Panc1 (cell line): ENCODE measurements around the gene FBXO47. TPM values are rescaled to one million over a fixed set of nuclear protein-coding genes. Genes with fewer than 3 reads are reported as not detected.
"Not testable (repeated sequence)": the region's sequence is repeated elsewhere in the genome, so short reads cannot be mapped to it uniquely, and the experiment has no call there.

Experiments used
- ATAC-seq: fragments of 200-7000 bp; cut with Tn5 transposase; 2 replicates; pipeline ENCODE4 v1.9.1; 2020; ENCODE audit warnings: mild to moderate bottlenecking, moderate library complexity
- BruUV-seq: library from RNA; stranded (reverse); fragments of 400-500 nt; replicated peaks from 2 replicates; lab custom pipeline; 2021; lab: Mats Ljungman, UMichigan
- CTCF ChIA-PET: fragments of 300-600 bp; sonication (Branson Sonifier 250); formaldehyde crosslinking; loops from one replicate; lab custom pipeline; 2022; ENCODE audit warnings: antibody characterized with exemption; lab: Charles Lee
- POLR2A ChIA-PET: fragments of 300-600 bp; sonication (Branson Sonifier 250); formaldehyde crosslinking; loops from one replicate; lab custom pipeline; 2022; ENCODE audit warnings: antibody characterized with exemption; lab: Charles Lee
- DNase-seq: peaks from one replicate; pipeline ENCODE4 v3.0.0-alpha.2; 2010; ENCODE audit warnings: low read depth, low spot score
- H3K27ac ChIP-seq: 2 replicates; pipeline ENCODE4 v1.5.1; 2011; ENCODE audit warnings: mild to moderate bottlenecking, low read length, inconsistent platforms
- H3K27me3 ChIP-seq: fragments of 200-500 bp; sonication (Bioruptor generic); 2 replicates; pipeline ENCODE4 v1.6.0; 2014; ENCODE audit warnings: low read length, inconsistent platforms; ENCODE audit not compliant: control insufficient read depth, insufficient read depth
- H3K36me3 ChIP-seq: fragments of 200-500 bp; sonication (Bioruptor generic); 2 replicates; pipeline ENCODE4 v1.5.1; 2014; ENCODE audit warnings: inconsistent platforms, mild to moderate bottlenecking, low read length, moderate library complexity; ENCODE audit not compliant: control insufficient read depth, insufficient read depth
- H3K4me1 ChIP-seq: 2 replicates; pipeline ENCODE4 v1.5.1; 2011; ENCODE audit warnings: inconsistent platforms, mild to moderate bottlenecking, low read length, moderate library complexity; ENCODE audit not compliant: control insufficient read depth, insufficient read depth
- H3K4me3 ChIP-seq, 2 experiments: 2 replicates each; pipeline ENCODE4 v1.5.1; 2011 to 2012; ENCODE audit warnings: low read depth in 2 of 2, low read length in 2 of 2, mild to moderate bottlenecking in 2 of 2, inconsistent platforms in 1 of 2, moderate library complexity in 1 of 2
- H3K9me3 ChIP-seq: fragments of 200-500 bp; sonication (Bioruptor generic); 2 replicates; pipeline ENCODE4 v1.5.1; 2014; ENCODE audit warnings: low read depth, mild to moderate bottlenecking, inconsistent platforms, low read length, moderate library complexity; ENCODE audit not compliant: control insufficient read depth, insufficient read depth
- CTCF ChIP-seq: fragments of 450-650 bp; IDR thresholded peaks from 2 replicates; pipeline ENCODE4 v1.5.1; 2017; ENCODE audit warnings: mild to moderate bottlenecking
- POLR2AphosphoS5 ChIP-seq: IDR thresholded peaks from 2 replicates; pipeline ENCODE4 v1.6.1; 2012; ENCODE audit warnings: mild to moderate bottlenecking, low read depth, low read length, moderate library complexity
- REST ChIP-seq, 2 experiments: IDR thresholded peaks; 2 replicates each; pipeline ENCODE4 v1.6.1; 2011 to 2012; ENCODE audit warnings: low read depth in 2 of 2, control low read depth in 1 of 2, low read length in 1 of 2, mild to moderate bottlenecking in 1 of 2, moderate library complexity in 1 of 2; ENCODE audit not compliant: insufficient read depth in 1 of 2
- SIN3A ChIP-seq: IDR thresholded peaks from 2 replicates; pipeline ENCODE4 v1.6.1; 2012; ENCODE audit warnings: low read depth, mild to moderate bottlenecking, low read length, moderate library complexity, borderline replicate concordance; ENCODE audit not compliant: insufficient read depth
- TCF7L2 ChIP-seq: IDR thresholded peaks from 2 replicates; pipeline ENCODE4 v1.6.1; 2011; ENCODE audit warnings: mild to moderate bottlenecking, low read depth, low read length, inconsistent platforms
- in situ Hi-C: cut with HindIII; loops from 2 replicates; pipeline ENCODE4 v1.10.0; 2016; ENCODE audit warnings: low sequenced_read_pairs, low pct_unique_long_range_greater_than_20kb
- intact Hi-C: fragments of 100-400 bp; cut with micrococcal nuclease; formaldehyde crosslinking; loops from one replicate; pipeline ENCODE4 v1.10.0; 2022; ENCODE audit not compliant: unreplicated experiment
- total RNA-seq: library from RNA; stranded (reverse); gene quantifications from one replicate; pipeline ENCODE4 v1.2.1, GENCODE V29; 2021; ENCODE audit not compliant: unreplicated experiment

Gene FBXO47
- total RNA-seq, 1 experiment from 2014 or later, result not detected

DNA sequence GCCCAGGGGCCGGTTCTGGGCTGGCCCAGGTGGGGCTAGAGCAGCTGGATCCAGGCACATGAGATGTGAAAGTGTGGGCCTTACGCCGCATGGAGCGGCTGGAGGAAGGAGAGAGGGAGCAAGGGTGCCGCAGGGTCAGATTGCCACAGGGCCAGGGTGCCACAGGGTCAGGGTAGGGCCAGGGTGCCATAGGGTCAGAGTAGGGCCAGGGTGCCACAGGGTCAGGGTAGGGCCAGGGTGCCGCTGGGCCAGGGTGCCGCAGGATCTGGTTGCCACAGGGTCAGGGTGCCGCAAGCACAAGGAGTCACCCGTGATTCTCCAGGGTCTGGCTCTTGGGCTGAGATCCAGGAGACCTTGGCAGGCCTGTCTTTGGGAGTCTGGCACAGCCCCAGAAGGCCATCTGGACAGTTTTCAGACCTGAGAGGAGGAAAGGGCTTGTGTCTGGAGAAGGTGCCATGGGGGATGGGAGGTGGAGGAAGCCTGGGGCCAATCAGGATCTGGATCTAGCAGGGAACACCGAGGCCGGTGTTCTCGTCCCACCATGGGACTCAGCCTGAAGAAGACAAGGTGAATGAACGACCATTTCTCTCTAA, 54.9 kb downstream of the FBXO47 start:
- Histone ChIP-seq H3K4me3 (no peak overlapping the region), H3K36me3 (no peaks in the 10 kb centered on the region), H3K9me3 (no peaks in the 10 kb centered on the region), H3K27me3 (no peaks in the 10 kb centered on the region), H3K4me1 (no peaks in the 10 kb centered on the region), H3K27ac (no peak overlapping the region)
- intact Hi-C loops, result no loop called here
- DNase-seq, result no peak
- ChIA-PET POLR2A (no interaction called here), CTCF (interaction anchor here (0.6 kb wide), 1 partner anchor 258 kb away, joined by 4 read pairs; no protein-coding TSS in a partner anchor)
- BruUV-seq, result no TSS peak
- 0 out of 2 replicates have a peak, but pooled peaks have one; percentile 20 for ATAC-seq
- no peak for TF ChIP-seq REST (IDR thresholded peaks at IDR 0.05; ENCODE audit: insufficient read depth in 1 of 2, low read depth in 2 of 2, low read length in 1 of 2)
- in situ Hi-C loops, result no loop called here

DNA sequence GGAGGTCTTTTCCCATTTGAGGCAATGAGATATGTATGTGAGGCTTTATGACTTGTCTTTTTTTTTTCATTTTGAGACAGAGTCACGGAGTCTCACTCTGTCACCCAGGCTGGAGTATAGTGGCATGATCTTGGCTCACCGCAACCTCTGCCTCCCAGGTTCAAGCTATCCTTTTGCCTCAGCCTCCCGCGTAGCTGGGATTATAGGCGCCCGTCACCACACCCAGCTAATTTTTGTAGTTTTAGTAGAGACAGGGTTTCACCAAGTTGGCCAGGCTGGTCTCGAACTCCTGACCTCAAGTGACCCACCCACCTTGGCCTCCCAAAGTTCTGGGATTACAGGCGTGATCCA, 55.5 kb downstream of the FBXO47 start:
- H3K4me1 ChIP-seq, H3K4me3 ChIP-seq, ATAC-seq, POLR2A ChIA-PET, intact Hi-C loops, H3K36me3 ChIP-seq, H3K27me3 ChIP-seq, CTCF ChIA-PET, H3K27ac ChIP-seq, BruUV-seq, DNase-seq, in situ Hi-C loops, H3K9me3 ChIP-seq: not testable (repeated sequence)

DNA sequence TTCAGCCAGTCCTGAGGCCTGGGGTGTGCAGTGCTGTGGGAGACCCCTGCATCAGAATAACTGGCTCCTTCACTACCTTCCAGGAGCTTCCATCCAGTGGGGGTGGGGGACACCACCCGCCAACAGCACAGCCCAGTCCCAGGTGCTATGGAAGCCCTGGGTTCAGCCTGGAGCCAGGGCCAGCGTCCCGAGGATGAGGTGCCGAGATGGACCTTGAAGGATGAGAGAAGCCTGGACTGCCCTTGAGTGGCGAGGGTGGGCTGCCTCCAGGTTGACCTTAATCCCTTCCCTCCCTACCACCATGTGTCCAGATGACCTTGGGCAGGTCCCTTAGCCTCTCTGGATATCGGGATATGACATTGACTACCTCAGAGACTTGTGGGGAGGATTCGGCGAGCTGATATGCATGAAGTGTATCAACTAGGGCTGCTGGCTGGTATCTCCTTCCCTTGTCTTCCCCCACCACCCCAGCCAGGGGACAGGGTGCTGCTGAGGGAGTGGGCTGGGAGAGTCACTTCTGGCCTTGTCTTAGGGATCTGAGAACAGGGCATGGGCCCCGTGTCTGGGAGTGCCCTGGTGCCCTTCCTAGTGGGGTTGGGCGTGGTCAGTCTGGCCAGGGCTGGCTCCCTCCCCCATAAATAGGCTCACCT, 56.0 kb downstream of the FBXO47 start:
- DNase-seq, result no peak
- ATAC-seq, result no peak
- ChIA-PET CTCF (no interaction called here), POLR2A (no interaction called here)
- Histone ChIP-seq H3K4me3 (no peak overlapping the region), H3K36me3 (no peaks in the 10 kb centered on the region), H3K9me3 (no peaks in the 10 kb centered on the region), H3K27ac (no peak overlapping the region), H3K4me1 (no peaks in the 10 kb centered on the region), H3K27me3 (no peaks in the 10 kb centered on the region)
- intact Hi-C loops, result no loop called here
- no TSS peak for BruUV-seq
- TF ChIP-seq REST (IDR thresholded peaks at IDR 0.05; ENCODE audit: insufficient read depth in 1 of 2, low read depth in 2 of 2, low read length in 1 of 2) (no peak), SIN3A (no peak), CTCF (no peak), TCF7L2 (no peak), POLR2AphosphoS5 (no peak)
- in situ Hi-C loops, result no loop called here
